ENCODE results near the gene PPIG. TPM values are rescaled to one million over a fixed set of nuclear protein-coding genes. Genes with fewer than 3 reads are reported as not detected.

The PPIG gene
- total RNA-seq, 1 experiment from 2014 or later: 66.2 TPM

GRCh38 chr2:169641464-169641863 lies 57.3 kb downstream of the PPIG start:
- Mint-ChIP-seq H3K36me3 (ENCODE audit: insufficient read depth in 1 of 3, low read depth in 3 of 3) (no peaks in the 10 kb centered on the region), H3K9me3 (no peaks in the 10 kb centered on the region), H3K27ac (no peak overlapping the region), H3K27me3 (ENCODE audit: low read depth) (no peaks in the 10 kb centered on the region), H3K4me3 (no peak overlapping the region), H3K4me1 (no peaks in the 10 kb centered on the region)
- Histone ChIP-seq H2BK20ac (ENCODE audit: low read depth, low read length, poor library complexity, severe bottlenecking) (no peak overlapping the region), H3K9me3 (ENCODE audit: control insufficient read depth, low read depth, low read length) (no peaks in the 10 kb centered on the region), H3K27ac (ENCODE audit: insufficient read length, low read depth, low read length) (no peak overlapping the region), H3K4ac (ENCODE audit: low read depth, low read length) (no peak overlapping the region), H2BK12ac (ENCODE audit: insufficient read length, low read depth, low read length) (no peak overlapping the region), H2BK120ac (ENCODE audit: low read depth, low read length, poor library complexity, severe bottlenecking) (no peak overlapping the region), H2AK5ac (ENCODE audit: insufficient read length, low read length) (no peak overlapping the region), H3K56ac (ENCODE audit: insufficient read length, low read depth, low read length) (no peak overlapping the region), H3K18ac (ENCODE audit: insufficient read length, low read depth, low read length) (no peak overlapping the region), H3K79me2 (ENCODE audit: insufficient read depth, low read length) (no peaks in the 10 kb centered on the region), H3K14ac (ENCODE audit: insufficient read depth, low read length) (no peak overlapping the region), H3K4me1 (ENCODE audit: insufficient read depth, low read length) (no peaks in the 10 kb centered on the region), H2BK15ac (ENCODE audit: low read depth, low read length) (no peak overlapping the region), H2AFZ (ENCODE audit: low read length) (no peak overlapping the region), H3K23me2 (ENCODE audit: insufficient read length, low read depth, low read length, poor library complexity, severe bottlenecking) (no peaks in the 10 kb centered on the region), H3K79me1 (ENCODE audit: insufficient read depth, low read depth, low read length, poor library complexity, severe bottlenecking) (no peaks in the 10 kb centered on the region), H4K20me1 (ENCODE audit: control insufficient read depth, insufficient read depth, insufficient read length) (no peaks in the 10 kb centered on the region), H4K5ac (ENCODE audit: insufficient read length, low read depth, low read length) (no peak overlapping the region), H4K8ac (replicated peaks; ENCODE audit: insufficient read length, low read depth, low read length) (no peak overlapping the region), H3K23ac (ENCODE audit: insufficient read length, low read depth, low read length) (no peak overlapping the region), H3T11ph (ENCODE audit: low read length) (no peak overlapping the region), H3K27me3 (ENCODE audit: insufficient read depth, low read length) (no peaks in the 10 kb centered on the region), H3K9ac (ENCODE audit: extremely low read depth, insufficient read length, low read length) (no peak overlapping the region), H4K91ac (ENCODE audit: insufficient read length, low read depth, low read length) (no peak overlapping the region), H2BK5ac (ENCODE audit: insufficient read length, low read length) (no peak overlapping the region), H3K4me2 (ENCODE audit: insufficient read depth, insufficient read length, low read length) (no peak overlapping the region)
- WGBS (ENCODE audit: extremely low coverage, insufficient read length, low lambda C conversion rate): no CpG with 5 or more reads among the region's 2 CpGs
- TF ChIP-seq CTCF (conservative IDR thresholded peaks at IDR 0.05): no peak
- no peak for DNase-seq
